SK-N-SH treated with all-trans-retinoic acid at 6 μM for 48 hours (cell line): ENCODE data around the gene UTS2R.

Experiments used
- ATAC-seq: fragments of 200-7000 bp; cut with Tn5 transposase; 3 replicates; pipeline ENCODE4 v1.9.1; 2020; ENCODE audit warnings: mild to moderate bottlenecking, moderate library complexity
- ARNTL ChIP-seq: fragments of 450-650 bp; formaldehyde crosslinking; IDR thresholded peaks from 2 replicates; pipeline ENCODE4 v1.5.0; 2020; ENCODE audit warnings: low read depth, mild to moderate bottlenecking, moderate library complexity, borderline replicate concordance
- BACH2 ChIP-seq: fragments of 250-450 bp; sonication (Bioruptor Pico); IDR thresholded peaks from 2 replicates; pipeline ENCODE4 v1.9.0; 2021; ENCODE audit warnings: mild to moderate bottlenecking, borderline replicate concordance
- CREB5 ChIP-seq: fragments of 250-450 bp; sonication (Bioruptor Pico); IDR thresholded peaks from 2 replicates; pipeline ENCODE4 v1.5.1; 2020; ENCODE audit warnings: low read depth, mild to moderate bottlenecking, moderate library complexity
- CSDC2 ChIP-seq: fragments of 250-450 bp; sonication (Bioruptor Pico); IDR thresholded peaks from 2 replicates; pipeline ENCODE4 v1.5.0; 2020; ENCODE audit warnings: mild to moderate bottlenecking, moderate library complexity
- CSRNP3 ChIP-seq: fragments of 250-450 bp; sonication (Bioruptor Pico); IDR thresholded peaks from 2 replicates; pipeline ENCODE4 v1.5.1; 2021; ENCODE audit warnings: mild to moderate bottlenecking, moderate library complexity
- ESRRG ChIP-seq: fragments of 250-450 bp; sonication (Bioruptor Pico); IDR thresholded peaks from 2 replicates; pipeline ENCODE4 v1.6.1; 2021; ENCODE audit warnings: mild to moderate bottlenecking
- GLIS3 ChIP-seq: fragments of 250-450 bp; sonication (Bioruptor Pico); IDR thresholded peaks from 2 replicates; pipeline ENCODE4 v1.5.0; 2020; ENCODE audit warnings: mild to moderate bottlenecking, moderate library complexity
- ISL1 ChIP-seq: fragments of 250-450 bp; sonication (Bioruptor Pico); IDR thresholded peaks from 2 replicates; pipeline ENCODE4 v2.1.2; 2022; ENCODE audit warnings: mild to moderate bottlenecking, moderate library complexity
- OSR1 ChIP-seq: fragments of 250-450 bp; sonication (Bioruptor Pico); IDR thresholded peaks from 2 replicates; pipeline ENCODE4 v1.8.0; 2022; ENCODE audit warnings: moderate library complexity, mild to moderate bottlenecking, inconsistent platforms
- POU6F1 ChIP-seq: fragments of 250-450 bp; sonication (Bioruptor Pico); IDR thresholded peaks from 2 replicates; pipeline ENCODE4 v1.8.0; 2021; ENCODE audit warnings: low read depth, mild to moderate bottlenecking, moderate library complexity, borderline replicate concordance
- PPARA ChIP-seq: fragments of 250-450 bp; sonication (Bioruptor Pico); IDR thresholded peaks from 2 replicates; pipeline ENCODE4 v1.5.0; 2020; ENCODE audit warnings: mild to moderate bottlenecking, borderline replicate concordance
- RARB ChIP-seq: fragments of 250-450 bp; sonication (Bioruptor Pico); IDR thresholded peaks from 2 replicates; pipeline ENCODE4 v1.8.0; 2021; ENCODE audit warnings: mild to moderate bottlenecking, moderate library complexity
- SNAI2 ChIP-seq: fragments of 250-450 bp; sonication (Bioruptor Pico); IDR thresholded peaks from 2 replicates; pipeline ENCODE4 v1.5.0; 2020; ENCODE audit warnings: mild to moderate bottlenecking, moderate library complexity
- TCF4 ChIP-seq: fragments of 250-450 bp; sonication (Bioruptor Pico); IDR thresholded peaks from 2 replicates; pipeline ENCODE4 v1.8.0; 2021; ENCODE audit warnings: mild to moderate bottlenecking, moderate library complexity, borderline replicate concordance
- TOX ChIP-seq: fragments of 250-450 bp; sonication (Bioruptor Pico); IDR thresholded peaks from 2 replicates; pipeline ENCODE4 v1.8.0; 2021; ENCODE audit warnings: mild to moderate bottlenecking, moderate library complexity, borderline replicate concordance
- ZC3H10 ChIP-seq: fragments of 250-450 bp; sonication (Bioruptor Pico); IDR thresholded peaks from 2 replicates; pipeline ENCODE4 v1.5.1; 2021; ENCODE audit warnings: mild to moderate bottlenecking, moderate library complexity
- ZFP3 ChIP-seq: fragments of 250-450 bp; sonication (Bioruptor Pico); IDR thresholded peaks from 2 replicates; pipeline ENCODE4 v1.5.0; 2020; ENCODE audit warnings: mild to moderate bottlenecking, moderate library complexity
- ZFP30 ChIP-seq: fragments of 450-650 bp; formaldehyde crosslinking; IDR thresholded peaks from 2 replicates; pipeline ENCODE4 v1.5.0; 2022; ENCODE audit warnings: mild to moderate bottlenecking, moderate library complexity
- ZNF70 ChIP-seq: fragments of 450-650 bp; formaldehyde crosslinking; IDR thresholded peaks from 2 replicates; pipeline ENCODE4 v1.5.0; 2020; ENCODE audit warnings: mild to moderate bottlenecking, moderate library complexity
- ZNF8 ChIP-seq: fragments of 450-650 bp; formaldehyde crosslinking; IDR thresholded peaks from 2 replicates; pipeline ENCODE4 v1.5.0; 2020; ENCODE audit warnings: mild to moderate bottlenecking, moderate library complexity
- TF ChIP-seq, protein P1 (sequence below): fragments of 250-450 bp; sonication (Bioruptor Pico); IDR thresholded peaks from 2 replicates; pipeline ENCODE4 v1.5.0; 2020; ENCODE audit warnings: mild to moderate bottlenecking, moderate library complexity

Gene UTS2R

DNA sequence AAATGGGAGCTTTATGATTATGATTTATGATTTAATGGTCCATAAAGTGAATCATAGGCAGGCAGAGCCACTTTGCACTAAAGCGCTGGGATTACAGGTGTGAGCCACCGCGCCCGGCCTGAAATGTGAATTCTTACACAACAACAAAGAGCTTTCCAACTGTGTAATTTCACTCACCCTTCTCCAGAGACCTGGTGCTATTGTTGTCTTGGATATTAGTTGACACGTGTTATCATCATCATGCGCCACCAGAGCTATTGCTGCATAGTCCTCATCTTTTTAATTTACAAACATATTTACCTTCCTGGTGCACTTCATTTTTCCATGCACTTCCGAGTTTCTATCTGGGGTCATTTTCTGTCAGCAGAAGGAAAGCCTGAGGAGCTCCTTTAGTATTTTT is 4.8 kb upstream of the UTS2R start:
- ATAC-seq = no peak
- TF ChIP-seq BACH2 (CRISPR knock-in tag) (no peak), ZNF8 (CRISPR knock-in tag) (no peak), ZFP3 (CRISPR knock-in tag) (no peak), POU6F1 (CRISPR knock-in tag) (no peak), ZFP30 (CRISPR knock-in tag) (no peak), OSR1 (no peak), CREB5 (no peak), CSRNP3 (CRISPR knock-in tag) (no peak), CSDC2 (CRISPR knock-in tag) (no peak), ESRRG (CRISPR knock-in tag) (no peak), SNAI2 (no peak), ISL1 (CRISPR knock-in tag) (no peak)
- TF ChIP-seq, protein P1, sequence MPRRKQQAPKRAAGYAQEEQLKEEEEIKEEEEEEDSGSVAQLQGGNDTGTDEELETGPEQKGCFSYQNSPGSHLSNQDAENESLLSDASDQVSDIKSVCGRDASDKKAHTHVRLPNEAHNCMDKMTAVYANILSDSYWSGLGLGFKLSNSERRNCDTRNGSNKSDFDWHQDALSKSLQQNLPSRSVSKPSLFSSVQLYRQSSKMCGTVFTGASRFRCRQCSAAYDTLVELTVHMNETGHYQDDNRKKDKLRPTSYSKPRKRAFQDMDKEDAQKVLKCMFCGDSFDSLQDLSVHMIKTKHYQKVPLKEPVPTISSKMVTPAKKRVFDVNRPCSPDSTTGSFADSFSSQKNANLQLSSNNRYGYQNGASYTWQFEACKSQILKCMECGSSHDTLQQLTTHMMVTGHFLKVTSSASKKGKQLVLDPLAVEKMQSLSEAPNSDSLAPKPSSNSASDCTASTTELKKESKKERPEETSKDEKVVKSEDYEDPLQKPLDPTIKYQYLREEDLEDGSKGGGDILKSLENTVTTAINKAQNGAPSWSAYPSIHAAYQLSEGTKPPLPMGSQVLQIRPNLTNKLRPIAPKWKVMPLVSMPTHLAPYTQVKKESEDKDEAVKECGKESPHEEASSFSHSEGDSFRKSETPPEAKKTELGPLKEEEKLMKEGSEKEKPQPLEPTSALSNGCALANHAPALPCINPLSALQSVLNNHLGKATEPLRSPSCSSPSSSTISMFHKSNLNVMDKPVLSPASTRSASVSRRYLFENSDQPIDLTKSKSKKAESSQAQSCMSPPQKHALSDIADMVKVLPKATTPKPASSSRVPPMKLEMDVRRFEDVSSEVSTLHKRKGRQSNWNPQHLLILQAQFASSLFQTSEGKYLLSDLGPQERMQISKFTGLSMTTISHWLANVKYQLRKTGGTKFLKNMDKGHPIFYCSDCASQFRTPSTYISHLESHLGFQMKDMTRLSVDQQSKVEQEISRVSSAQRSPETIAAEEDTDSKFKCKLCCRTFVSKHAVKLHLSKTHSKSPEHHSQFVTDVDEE (CRISPR knock-in tag) = no peak

DNA sequence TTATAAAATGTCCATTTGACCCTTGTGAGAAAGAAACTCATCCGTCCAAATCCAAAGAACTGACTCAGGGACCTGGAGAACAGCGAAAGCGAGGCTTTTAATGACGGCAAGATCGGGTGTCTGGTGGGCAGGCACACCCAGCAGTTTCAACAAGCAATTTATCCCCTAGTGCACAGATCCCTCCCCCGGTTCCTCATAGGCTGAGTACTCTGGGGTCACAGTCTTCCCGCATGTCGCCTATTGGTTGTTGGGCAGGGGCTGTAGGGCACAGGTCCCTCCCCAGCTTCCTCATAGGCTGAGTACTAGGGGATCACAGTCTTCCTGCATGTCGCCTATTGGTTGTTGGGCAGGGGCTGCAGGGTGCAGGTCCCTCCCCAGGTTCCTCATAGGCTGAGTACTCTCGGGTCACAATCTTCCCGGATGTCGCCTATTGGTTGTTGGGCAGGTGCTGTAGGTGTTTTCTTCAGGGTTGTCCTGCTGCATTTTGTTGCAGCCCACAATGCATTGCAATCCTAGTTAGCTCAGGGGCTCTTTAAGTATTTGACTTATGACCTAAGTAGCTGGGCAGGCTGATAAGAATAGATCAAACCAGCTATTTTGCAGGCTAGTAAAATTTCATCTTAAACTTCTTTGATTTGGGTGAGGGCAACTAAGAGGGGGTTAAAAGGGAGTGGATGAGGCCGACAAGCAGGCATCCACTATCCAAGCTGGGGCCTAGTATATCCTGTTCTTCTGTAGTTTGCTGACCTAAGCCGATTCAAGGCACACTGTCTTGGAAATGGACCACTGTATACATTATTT is 3.6 kb upstream of the UTS2R start:
- TF ChIP-seq RARB (CRISPR knock-in tag) = no peak
- no peak for TF ChIP-seq ISL1 (CRISPR knock-in tag)
- TF ChIP-seq CSRNP3 (CRISPR knock-in tag) = no peak
- no peak for TF ChIP-seq OSR1
- no peak for TF ChIP-seq ZFP30 (CRISPR knock-in tag)
- TF ChIP-seq, protein P1 (CRISPR knock-in tag) = no peak
- no peak for TF ChIP-seq ZC3H10
- no peak for TF ChIP-seq ZNF8 (CRISPR knock-in tag)
- no peak for TF ChIP-seq BACH2 (CRISPR knock-in tag)
- no peak for TF ChIP-seq GLIS3 (CRISPR knock-in tag)
- TF ChIP-seq TOX (CRISPR knock-in tag) = no peak
- TF ChIP-seq TCF4 (CRISPR knock-in tag) = no peak
- TF ChIP-seq PPARA (CRISPR knock-in tag) = no peak
- TF ChIP-seq ZNF70 = no peak
- TF ChIP-seq ARNTL (CRISPR knock-in tag) = no peak
- TF ChIP-seq CSDC2 (CRISPR knock-in tag) = no peak
- ATAC-seq = peak; percentile 60
